Right atrium auricular region (tissue), 2 donors: Measurements from ENCODE around the gene BEAN1. TPM values are rescaled to one million over a fixed set of nuclear protein-coding genes. Genes with fewer than 3 reads are reported as not detected.

Source experiments
- DNase-seq: peaks from one replicate; pipeline ENCODE4 v3.0.0-alpha.2; 2019; ENCODE audit warnings: low spot score
- H3K27ac ChIP-seq, 2 donors: fragments of 200-600 bp; sonication (generic); 1 replicate in 1 of 2; 2 replicates in 1 of 2; pipeline ENCODE4 v1.5.1; 2016 to 2019
- H3K27me3 ChIP-seq, 2 donors: fragments of 200-600 bp; sonication (generic); one replicate each; pipeline versions ENCODE4 v1.5.1 to v1.6.0; 2017 to 2019
- H3K36me3 ChIP-seq: fragments of 200-600 bp; sonication (generic); one replicate; pipeline ENCODE4 v1.5.1; 2016
- H3K4me1 ChIP-seq, 2 donors: fragments of 200-600 bp; sonication (generic); one replicate each; pipeline versions ENCODE4 v1.5.1 to v1.6.0; 2017 to 2019
- H3K4me3 ChIP-seq, 2 donors: fragments of 200-600 bp; sonication (generic); 1 replicate in 1 of 2; 2 replicates in 1 of 2; pipeline ENCODE4 v1.5.1; 2017 to 2019; ENCODE audit warnings: mild to moderate bottlenecking in 1 of 2, moderate library complexity in 1 of 2
- H3K9me3 ChIP-seq, 2 donors: fragments of 200-600 bp; sonication (generic); one replicate each; pipeline ENCODE4 v1.5.1; 2019
- CTCF ChIP-seq, 2 donors: fragments of 200-600 bp; sonication (generic); IDR thresholded peaks; one replicate each; pipeline ENCODE4 v1.5.1; 2019; ENCODE audit warnings: antibody characterized with exemption in 2 of 2
- total RNA-seq, 2 donors: library from RNA; depleted of rRNA; stranded (reverse); fragments of >200 nt; gene quantifications; one replicate each; pipeline ENCODE4 v1.1.0, GENCODE V29; 2016

BEAN1 gene
- total RNA-seq, 2 donors from 2014 or later = 0.48 to 0.75 TPM

GRCh38 chr16:66390346-66391108 is 36.6 kb upstream of the BEAN1 start:
- Histone ChIP-seq H3K27ac (no peak overlapping the region), H3K27me3 (no peaks in the 10 kb centered on the region), H3K36me3 (no peaks in the 10 kb centered on the region), H3K9me3 (no peaks in the 10 kb centered on the region), H3K4me3 (no peak overlapping the region), H3K4me1 (peaks cover 0 to 8% of the 10 kb centered on the region in 2 donors)
- DNase-seq = no peak
- TF ChIP-seq CTCF (IDR thresholded peaks at IDR 0.05) = no peak

- Histone ChIP-seq H3K4me1 (peaks cover 0 to 8% of the 10 kb centered on the region in 2 donors), H3K9me3 (no peaks in the 10 kb centered on the region), H3K27ac (no peak overlapping the region), H3K4me3 (no peak overlapping the region), H3K27me3 (no peaks in the 10 kb centered on the region), H3K36me3 (no peaks in the 10 kb centered on the region)
- TF ChIP-seq CTCF (IDR thresholded peaks at IDR 0.05) = no peak
- no peak for DNase-seq
These were observed 35.1 kb upstream of the BEAN1 start for GRCh38 chr16:66391726-66392670.

GRCh38 chr16:66395806-66396555 is 31.1 kb upstream of the BEAN1 start:
- no peaks in the 10 kb centered on the region for H3K27me3 ChIP-seq
- no peak overlapping the region for H3K27ac ChIP-seq
- peaks cover 0 to 13% of the 10 kb centered on the region in 2 donors for H3K4me1 ChIP-seq
- H3K36me3 ChIP-seq = no peaks in the 10 kb centered on the region
- H3K9me3 ChIP-seq = no peaks in the 10 kb centered on the region
- no peak for TF ChIP-seq CTCF (IDR thresholded peaks at IDR 0.05)
- H3K4me3 ChIP-seq = no peak overlapping the region
- no peak for DNase-seq

GRCh38 chr16:66397736-66398433 is 29.2 kb upstream of the BEAN1 start:
- Histone ChIP-seq H3K9me3 (no peaks in the 10 kb centered on the region), H3K36me3 (no peaks in the 10 kb centered on the region), H3K27ac (no peak overlapping the region), H3K4me1 (peaks cover 0 to 14% of the 10 kb centered on the region in 2 donors), H3K27me3 (no peaks in the 10 kb centered on the region), H3K4me3 (no peak overlapping the region)
- TF ChIP-seq CTCF (IDR thresholded peaks at IDR 0.05) = no peak
- DNase-seq = no peak

- Histone ChIP-seq H3K27ac (no peak overlapping the region), H3K36me3 (no peaks in the 10 kb centered on the region), H3K9me3 (no peaks in the 10 kb centered on the region), H3K27me3 (no peaks in the 10 kb centered on the region), H3K4me1 (peaks cover 0 to 14% of the 10 kb centered on the region in 2 donors), H3K4me3 (no peak overlapping the region)
- no peak for DNase-seq
- TF ChIP-seq CTCF (IDR thresholded peaks at IDR 0.05) = no peak
These were observed 28.1 kb upstream of the BEAN1 start for GRCh38 chr16:66399031-66399430.
